HEK293 (cell line): ENCODE results near the gene PFDN6.

Experiments used
- CTCF ChIA-PET: fragments of 350-600 bp; formaldehyde crosslinking; extraction: SDS; loops from one replicate; lab custom pipeline; 2021; ENCODE audit warnings: antibody characterized with exemption; lab: Yijun Ruan, JAX
- POLR2A ChIA-PET: fragments of 300-600 bp; formaldehyde crosslinking; extraction: SDS; loops from one replicate; lab custom pipeline; 2020; ENCODE audit warnings: antibody characterized with exemption, inconsistent platforms; lab: Yijun Ruan, JAX
- H3K27ac ChIP-seq: fragments of 200-500 bp; sonication (Bioruptor generic); 2 replicates; pipeline ENCODE4 v1.5.1; 2014; ENCODE audit warnings: low read depth, low read length, control low read depth, inconsistent platforms; ENCODE audit errors: extremely low read depth
- H3K36me3 ChIP-seq, 2 experiments: fragments of 200-500 bp in 1 of 2; sonication (Bioruptor generic) in 1 of 2; 1 replicate in 1 of 2; 2 replicates in 1 of 2; pipeline ENCODE4 v1.5.1; 2014 to 2017; ENCODE audit warnings: inconsistent platforms in 2 of 2, low read length in 2 of 2; ENCODE audit not compliant: control insufficient read depth in 2 of 2, insufficient read depth in 1 of 2
- H3K4me1 ChIP-seq: fragments of 200-500 bp; sonication (Bioruptor generic); 2 replicates; pipeline ENCODE4 v1.5.1; 2014; ENCODE audit warnings: mild to moderate bottlenecking, low read length, inconsistent platforms; ENCODE audit not compliant: control insufficient read depth, insufficient read depth
- H3K4me3 ChIP-seq: 2 replicates; pipeline ENCODE4 v1.5.1; 2011; ENCODE audit warnings: low read depth, mild to moderate bottlenecking, control low read depth, low read length, moderate library complexity
- H3K9me3 ChIP-seq: fragments of 200-500 bp; sonication (Bioruptor generic); 2 replicates; pipeline ENCODE4 v1.5.1; 2014; ENCODE audit warnings: low read depth, low read length, inconsistent platforms; ENCODE audit not compliant: control insufficient read depth, insufficient read depth
- GLI2 ChIP-seq: fragments of 450-650 bp; formaldehyde crosslinking; IDR thresholded peaks from 2 replicates; pipeline ENCODE4; 2017; ENCODE audit warnings: missing biosample characterization, missing genetic modification characterization, low read depth, borderline replicate concordance
- GLIS1 ChIP-seq: fragments of 450-650 bp; formaldehyde crosslinking; IDR thresholded peaks from 2 replicates; pipeline ENCODE4 v1.5.1; 2016; ENCODE audit warnings: missing biosample characterization, missing genetic modification characterization
- IKZF3 ChIP-seq: fragments of 450-650 bp; IDR thresholded peaks from 2 replicates; pipeline ENCODE4 v1.5.0; 2018; ENCODE audit warnings: missing biosample characterization, mild to moderate bottlenecking, missing genetic modification characterization, moderate library complexity
- KLF7 ChIP-seq: fragments of 450-650 bp; formaldehyde crosslinking; IDR thresholded peaks from 2 replicates; pipeline ENCODE4 v1.5.1; 2016; ENCODE audit warnings: missing biosample characterization, missing genetic modification characterization, borderline replicate concordance
- PRDM2 ChIP-seq: fragments of 450-650 bp; formaldehyde crosslinking; IDR thresholded peaks from 2 replicates; pipeline ENCODE4 v1.5.1; 2016; ENCODE audit warnings: missing biosample characterization, missing genetic modification characterization, borderline replicate concordance
- ZFHX2 ChIP-seq: fragments of 450-650 bp; formaldehyde crosslinking; conservative IDR thresholded peaks from 2 replicates; pipeline ENCODE4 v1.5.1; 2016; ENCODE audit warnings: missing biosample characterization, missing genetic modification characterization
- ZFP37 ChIP-seq: fragments of 450-650 bp; formaldehyde crosslinking; IDR thresholded peaks from 2 replicates; pipeline ENCODE4 v1.5.1; 2016; ENCODE audit warnings: missing biosample characterization, missing genetic modification characterization
- ZNF311 ChIP-seq: fragments of 450-650 bp; formaldehyde crosslinking; IDR thresholded peaks from 2 replicates; pipeline ENCODE4 v1.5.1; 2017; ENCODE audit warnings: missing biosample characterization, missing genetic modification characterization, borderline replicate concordance
- ZNF335 ChIP-seq: fragments of 450-650 bp; formaldehyde crosslinking; conservative IDR thresholded peaks from 2 replicates; pipeline ENCODE4 v1.5.1; 2016; ENCODE audit warnings: missing biosample characterization, missing genetic modification characterization
- ZNF768 ChIP-seq: fragments of 450-650 bp; formaldehyde crosslinking; IDR thresholded peaks from 2 replicates; pipeline ENCODE4 v1.5.1; 2018; ENCODE audit warnings: missing biosample characterization, mild to moderate bottlenecking, missing genetic modification characterization
- ZSCAN5A ChIP-seq: fragments of 450-650 bp; formaldehyde crosslinking; IDR thresholded peaks from 2 replicates; pipeline ENCODE4 v1.5.1; 2016; ENCODE audit warnings: missing biosample characterization, missing genetic modification characterization

Gene PFDN6

GRCh38 chr6:33271468-33272274 is 17.7 kb upstream of the PFDN6 start, which contains the start of the genes RPS18 and VPS52 (continued):
- TF ChIP-seq GLIS1 (tag by site-specific recombination) = no peak
- TF ChIP-seq ZNF335 (tag by site-specific recombination) = peak; percentile 76
- TF ChIP-seq ZFHX2 (tag by site-specific recombination) = no peak
- TF ChIP-seq ZNF311 (tag by site-specific recombination) = no peak

GRCh38 chr6:33272275-33273128 is 16.9 kb upstream of the PFDN6 start:
- TF ChIP-seq KLF7 (tag by site-specific recombination) = peak; percentile 16; the same call in 1 of the 2 replicates
- no peak for TF ChIP-seq GLI2 (tag by site-specific recombination)
- 0 out of 2 replicates have a peak, but pooled peaks have one; percentile 19 for TF ChIP-seq IKZF3
- TF ChIP-seq ZFHX2 (tag by site-specific recombination) = no peak
- TF ChIP-seq ZFP37 (tag by site-specific recombination) = no peak; the same call in 1 of the 2 replicates
- TF ChIP-seq ZSCAN5A (tag by site-specific recombination) = 0 out of 2 replicates have a peak, but pooled peaks have one; percentile 6
- TF ChIP-seq ZNF768 (tag by site-specific recombination) = no peak
- no peak for TF ChIP-seq PRDM2 (tag by site-specific recombination)
- H3K36me3 ChIP-seq = peaks cover 28 to 73% of the 10 kb centered on the region in 2 experiments
- peaks cover 27% of the 10 kb centered on the region for H3K4me1 ChIP-seq
- ChIA-PET CTCF (interaction anchor here (0.6 to 2.8 kb wide), 6 partner anchors 9 to 111 kb away, joined by 3 to 8 read pairs (median 3); partner anchors contain the start of genes PFDN6 and WDR46), POLR2A (interaction anchor here (0.6 to 3.1 kb wide), 33 partner anchors 9 to 1082 kb away, joined by 3 to 65 read pairs (median 7); partner anchors contain the start of genes CUTA, HSD17B8, PBX2 and PFDN6)
- peak overlapping the region; percentile 99 for H3K27ac ChIP-seq
- peak overlapping the region; percentile 77 for H3K4me3 ChIP-seq
- no peaks in the 10 kb centered on the region for H3K9me3 ChIP-seq
